Esophagus (tissue), 2 donors: ENCODE data around the gene TELO2. TPM values are rescaled to one million over a fixed set of nuclear protein-coding genes. Genes with fewer than 3 reads are reported as not detected.

Experiments
- H3K27ac ChIP-seq, 2 donors: one replicate each; pipeline ENCODE4 v1.5.1; 2013; ENCODE audit warnings: low read depth in 2 of 2, mild to moderate bottlenecking in 2 of 2, inconsistent platforms in 1 of 2, low read length in 1 of 2, moderate library complexity in 1 of 2
- H3K27me3 ChIP-seq, 2 donors: one replicate each; pipeline ENCODE4 v1.6.1; 2013; ENCODE audit warnings: low read length in 2 of 2, control low read depth in 1 of 2, mild to moderate bottlenecking in 1 of 2; ENCODE audit not compliant: insufficient read depth in 2 of 2, control insufficient read depth in 1 of 2
- H3K36me3 ChIP-seq, 2 donors: one replicate each; pipeline ENCODE4 v1.6.1; 2013; ENCODE audit warnings: low read length in 1 of 2; ENCODE audit not compliant: control insufficient read depth in 2 of 2, insufficient read depth in 2 of 2
- H3K4me1 ChIP-seq, 2 donors: one replicate each; pipeline ENCODE4 v1.6.1; 2013; ENCODE audit warnings: low read length in 1 of 2; ENCODE audit not compliant: control insufficient read depth in 2 of 2, insufficient read depth in 2 of 2
- H3K4me3 ChIP-seq, 2 donors: one replicate each; pipeline ENCODE4 v1.5.1; 2013; ENCODE audit warnings: low read length in 2 of 2, mild to moderate bottlenecking in 2 of 2, low read depth in 1 of 2, moderate library complexity in 1 of 2
- H3K9me3 ChIP-seq, 2 donors: one replicate each; pipeline ENCODE4 v1.6.1; 2013; ENCODE audit warnings: mild to moderate bottlenecking in 2 of 2, low read depth in 1 of 2, low read length in 1 of 2, moderate library complexity in 1 of 2; ENCODE audit not compliant: control insufficient read depth in 2 of 2, insufficient read depth in 1 of 2
- WGBS, 2 donors: extraction: QIAGEN DNeasy Blood & Tissue Kit; methylation state at CpG; one replicate each; pipeline ENCODE4 v1.1.7; 2013; 5-methylcytosine and 5-hydroxymethylcytosine counted together
- polyA plus RNA-seq, 2 donors: library from polyadenylated mRNA; stranded (reverse); fragments of 200-250 nt; gene quantifications; one replicate each; pipeline ENCODE4 v1.2.3, GENCODE V29; 2013
- donor health status: healthy with polysubstance abuse.
- donor health status: Bipolar disorder and iron deficiency.

Gene TELO2
- polyA plus RNA-seq, 2 donors, result 32.6 to 60.8 TPM

DNA sequence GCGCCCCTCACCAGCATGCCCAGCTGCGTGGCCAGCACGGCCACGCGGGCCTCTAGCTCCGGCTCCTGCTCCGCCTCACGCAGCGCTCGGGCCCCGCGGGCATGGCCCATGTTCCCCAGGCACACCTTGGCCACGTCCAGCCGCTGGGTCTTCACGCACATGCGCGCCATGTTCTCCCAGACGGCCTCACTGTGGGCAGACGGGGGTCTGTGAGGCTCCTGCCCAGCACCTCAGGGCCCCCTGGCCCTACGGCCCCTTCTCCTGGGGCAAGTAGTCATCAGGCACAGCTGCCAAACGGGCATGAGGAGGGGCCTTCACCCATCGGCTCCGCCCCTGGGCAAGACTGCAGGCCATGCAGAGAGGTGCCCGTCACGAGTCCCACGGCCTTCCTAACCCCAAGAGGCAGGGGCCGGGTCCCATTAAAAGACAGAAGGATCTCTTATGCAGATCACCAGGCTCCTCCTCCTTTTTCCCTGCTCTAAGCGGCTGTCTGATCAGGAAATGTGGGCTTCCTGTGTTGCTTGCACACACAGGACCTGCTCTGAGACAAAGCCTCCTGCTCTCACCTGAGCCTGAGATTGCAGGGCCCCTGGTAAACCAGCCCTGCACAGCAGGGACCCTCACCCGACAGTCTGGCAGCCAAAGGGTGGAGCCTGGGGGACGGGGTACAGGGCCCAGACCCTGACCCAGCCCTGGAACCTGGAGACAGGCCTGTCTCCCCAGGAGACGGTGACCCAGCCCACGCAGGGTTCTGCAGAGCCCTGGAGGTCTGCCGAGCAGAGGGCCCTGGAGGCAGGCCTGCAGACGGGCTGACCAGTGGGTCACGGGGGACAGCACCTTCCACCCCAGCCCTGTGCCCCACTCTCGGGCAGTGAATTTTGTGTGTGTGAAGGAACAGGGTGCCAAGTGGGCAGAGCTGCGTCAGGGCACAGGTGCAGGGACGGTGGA lies 33.7 kb downstream of the TELO2 start:
- Histone ChIP-seq H3K27ac (no peak overlapping the region), H3K9me3 (no peaks in the 10 kb centered on the region)
- 83% methylated on average over 28 to 38 of the region's 38 CpGs for WGBS, 2 donors

DNA sequence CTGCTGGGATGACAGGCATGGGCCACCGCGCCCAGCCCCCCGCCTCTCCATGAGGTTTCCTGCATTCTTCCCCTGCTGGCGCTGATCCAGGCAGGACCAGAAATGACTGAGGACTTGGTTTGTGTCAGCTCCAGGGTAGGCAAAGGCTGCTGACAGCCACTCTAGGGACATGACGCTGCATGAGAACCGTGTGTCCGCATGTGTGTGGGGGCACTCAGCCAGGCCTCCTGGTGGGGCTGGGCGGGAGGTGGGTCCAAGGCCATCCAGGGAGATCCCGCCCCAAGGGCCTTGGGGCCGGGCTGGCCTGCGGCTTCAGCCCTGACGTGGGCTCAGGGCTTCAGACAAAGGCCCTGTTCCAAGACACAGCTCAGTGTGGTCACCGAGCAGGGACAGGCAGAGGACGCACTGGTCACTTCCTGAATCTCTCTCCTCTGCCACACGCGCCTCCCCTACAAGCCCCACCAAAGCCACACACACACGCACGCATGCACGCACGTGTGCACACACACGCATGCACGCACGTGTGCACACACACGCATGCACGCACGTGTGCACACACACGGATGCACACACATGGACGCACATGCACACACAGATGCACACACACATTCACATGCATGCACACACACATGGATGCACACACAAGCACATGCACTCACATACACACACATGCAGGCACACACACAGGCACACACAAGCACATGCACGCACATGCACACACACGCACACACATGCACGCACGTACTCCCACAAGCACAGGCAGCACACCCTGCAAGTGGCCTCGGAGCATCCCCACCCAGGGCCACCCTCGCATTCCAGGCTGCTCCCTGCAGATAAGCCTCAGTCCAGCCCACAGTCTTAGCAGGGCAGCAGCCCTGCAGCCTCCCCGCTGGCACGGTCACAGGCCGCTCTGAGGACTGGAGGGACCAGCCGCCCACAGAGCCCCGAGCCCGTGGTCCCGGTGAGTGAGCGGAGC lies 35.0 kb downstream of the TELO2 start:
- Histone ChIP-seq H3K27ac (no peak overlapping the region), H3K36me3 (peaks cover 0 to 2% of the 10 kb centered on the region in 2 donors), H3K9me3 (no peaks in the 10 kb centered on the region), H3K4me1 (peaks cover 0 to 43% of the 10 kb centered on the region in 2 donors), H3K27me3 (no peaks in the 10 kb centered on the region), H3K4me3 (no peak overlapping the region)
- WGBS, 2 donors, result 64 to 69% methylated on average over 42 of the region's 42 CpGs

More for the DNA sequence above, 33.7 kb downstream of the TELO2 start:
- H3K27me3 ChIP-seq, result no peaks in the 10 kb centered on the region
- H3K4me1 ChIP-seq, result peaks cover 0 to 31% of the 10 kb centered on the region in 2 donors
- H3K4me3 ChIP-seq, result no peak overlapping the region
- peaks cover 0 to 2% of the 10 kb centered on the region in 2 donors for H3K36me3 ChIP-seq

DNA sequence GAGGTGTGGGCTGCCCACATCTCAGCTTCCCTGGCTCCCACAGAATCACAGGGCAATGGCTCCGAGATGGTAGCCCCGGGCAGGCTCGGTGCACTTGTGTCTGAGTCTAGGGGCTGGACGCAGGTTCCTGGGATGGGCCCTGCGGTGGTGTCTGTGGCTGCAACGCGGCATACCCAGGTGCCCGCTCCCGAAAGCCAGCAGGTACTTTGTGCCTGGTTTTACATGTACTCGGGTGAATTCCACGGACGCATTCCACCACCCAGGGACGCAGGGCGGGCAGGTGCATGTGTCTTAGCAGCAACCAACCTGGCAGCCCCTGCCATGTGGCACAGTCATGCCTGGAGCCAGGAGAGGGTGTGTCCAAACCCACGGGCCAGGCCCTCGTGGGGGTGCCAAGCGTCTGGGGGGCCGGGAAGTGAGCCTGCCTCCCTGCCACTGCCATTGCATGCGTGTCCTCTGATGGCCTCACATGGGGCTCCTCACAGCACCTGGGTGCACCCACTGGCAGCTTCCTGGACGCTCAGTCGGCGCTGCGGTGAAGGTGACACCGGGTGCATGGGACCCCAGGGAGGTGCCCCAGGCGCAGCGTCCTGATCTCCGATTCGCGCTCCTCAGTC lies 35.9 kb downstream of the TELO2 start:
- H3K27ac ChIP-seq, result peak overlapping the region in 1 of 2 donors; percentile 16
- WGBS, 2 donors, result 68 to 72% methylated on average over 29 of the region's 29 CpGs

DNA sequence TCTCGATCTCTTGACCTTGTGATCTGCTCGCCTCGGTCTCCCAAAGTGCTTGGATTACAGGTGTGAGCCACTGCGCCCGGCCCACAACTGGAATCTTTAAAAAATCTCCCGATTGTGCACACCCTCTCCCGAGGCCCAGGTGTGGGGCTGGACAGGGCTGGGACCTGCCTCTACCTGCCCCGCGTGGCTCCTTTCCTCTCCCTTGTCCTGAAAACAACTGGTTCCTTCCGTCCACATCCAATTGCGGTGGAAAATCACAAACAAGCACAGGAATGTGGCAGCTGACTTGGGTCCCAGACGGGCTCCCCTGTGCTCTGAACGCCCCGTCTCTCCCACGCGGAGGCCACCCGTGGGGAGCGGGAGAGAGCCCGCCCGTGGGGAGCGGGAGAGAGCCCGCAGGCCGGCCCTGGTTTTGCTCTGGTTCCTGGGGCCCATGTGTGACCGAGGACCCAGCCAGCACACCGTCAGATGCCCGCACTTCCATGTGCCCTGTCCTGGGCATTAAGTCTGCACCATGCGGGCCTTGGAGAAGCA lies 37.3 kb downstream of the TELO2 start:
- Histone ChIP-seq H3K36me3 (peaks cover 0 to 3% of the 10 kb centered on the region in 2 donors), H3K4me1 (peaks cover 0 to 44% of the 10 kb centered on the region in 2 donors), H3K4me3 (no peak overlapping the region), H3K9me3 (no peaks in the 10 kb centered on the region), H3K27me3 (no peaks in the 10 kb centered on the region), H3K27ac (peak overlapping the region; percentile 73 to 95)
- 51 to 67% methylated on average over 27 of the region's 27 CpGs for WGBS, 2 donors

More for the DNA sequence above, 35.9 kb downstream of the TELO2 start:
- H3K36me3 ChIP-seq, result peaks cover 0 to 3% of the 10 kb centered on the region in 2 donors
- peaks cover 0 to 43% of the 10 kb centered on the region in 2 donors for H3K4me1 ChIP-seq
- no peak overlapping the region for H3K4me3 ChIP-seq
- no peaks in the 10 kb centered on the region for H3K9me3 ChIP-seq
- H3K27me3 ChIP-seq, result no peaks in the 10 kb centered on the region

DNA sequence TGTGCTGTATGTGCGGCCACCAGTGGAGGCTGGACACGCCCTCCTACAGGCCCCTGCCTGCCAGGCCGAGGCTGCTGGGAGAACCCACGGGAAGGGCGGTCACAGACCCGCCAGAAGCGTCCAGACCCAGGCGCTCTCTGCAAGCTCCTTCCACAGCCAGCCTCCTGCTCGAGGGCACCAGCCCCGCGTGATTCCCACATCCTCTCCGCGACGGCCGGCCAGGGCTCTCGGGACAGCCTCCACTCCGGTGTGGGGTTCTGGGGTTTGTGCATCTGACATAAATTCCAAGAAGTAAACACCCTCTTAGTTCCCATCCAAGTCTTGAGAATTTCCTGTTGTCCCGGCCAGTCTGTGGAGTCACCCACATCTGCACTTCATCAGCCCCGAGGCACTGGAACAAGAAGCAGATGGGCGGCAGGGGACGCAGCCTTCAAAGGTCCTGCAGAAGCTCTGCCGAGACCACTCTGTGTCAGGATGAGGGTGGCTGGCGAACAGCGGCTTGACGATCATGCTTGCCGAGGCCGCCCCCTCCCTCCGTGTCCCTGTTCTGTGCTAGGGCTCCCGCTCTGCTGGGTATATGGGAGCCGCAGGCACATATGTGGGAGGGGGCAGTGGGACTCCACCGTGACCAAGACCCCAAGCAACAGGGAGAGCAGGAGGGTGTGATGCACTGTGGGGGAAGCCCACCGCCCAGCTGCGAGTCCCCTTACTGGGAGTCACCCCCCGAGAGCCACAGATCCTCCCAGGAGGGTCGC lies 37.9 kb downstream of the TELO2 start:
- H3K4me3 ChIP-seq, result no peak overlapping the region
- peaks cover 0 to 44% of the 10 kb centered on the region in 2 donors for H3K4me1 ChIP-seq
- 52 to 69% methylated on average over 31 to 35 of the region's 35 CpGs for WGBS, 2 donors
- H3K27ac ChIP-seq, result peak overlapping the region; percentile 73 to 95
- H3K27me3 ChIP-seq, result no peaks in the 10 kb centered on the region
- no peaks in the 10 kb centered on the region for H3K9me3 ChIP-seq
- H3K36me3 ChIP-seq, result peaks cover 0 to 3% of the 10 kb centered on the region in 2 donors

DNA sequence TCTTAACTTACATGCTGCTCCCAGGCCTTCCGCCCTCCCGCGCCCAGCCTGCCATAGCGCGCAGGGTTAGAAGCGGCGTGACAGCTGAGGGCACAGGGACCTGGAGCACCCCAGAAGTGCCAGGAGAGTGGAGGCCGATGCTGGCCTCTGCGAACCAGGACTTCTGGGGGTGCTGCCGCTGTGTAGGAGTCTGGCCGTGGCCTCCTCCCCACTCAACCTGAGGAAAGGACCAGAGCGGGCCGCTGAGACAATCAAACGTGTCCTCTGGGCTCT lies 38.4 kb downstream of the TELO2 start:
- no peak overlapping the region for H3K4me3 ChIP-seq
- no peaks in the 10 kb centered on the region for H3K27me3 ChIP-seq
- H3K36me3 ChIP-seq, result peaks cover 0 to 4% of the 10 kb centered on the region in 2 donors
- peaks cover 0 to 46% of the 10 kb centered on the region in 2 donors for H3K4me1 ChIP-seq
- WGBS, 2 donors, result 84 to 85% methylated on average over 14 of the region's 14 CpGs
- H3K27ac ChIP-seq, result peak overlapping the region; percentile 73 to 95
- H3K9me3 ChIP-seq, result no peaks in the 10 kb centered on the region

DNA sequence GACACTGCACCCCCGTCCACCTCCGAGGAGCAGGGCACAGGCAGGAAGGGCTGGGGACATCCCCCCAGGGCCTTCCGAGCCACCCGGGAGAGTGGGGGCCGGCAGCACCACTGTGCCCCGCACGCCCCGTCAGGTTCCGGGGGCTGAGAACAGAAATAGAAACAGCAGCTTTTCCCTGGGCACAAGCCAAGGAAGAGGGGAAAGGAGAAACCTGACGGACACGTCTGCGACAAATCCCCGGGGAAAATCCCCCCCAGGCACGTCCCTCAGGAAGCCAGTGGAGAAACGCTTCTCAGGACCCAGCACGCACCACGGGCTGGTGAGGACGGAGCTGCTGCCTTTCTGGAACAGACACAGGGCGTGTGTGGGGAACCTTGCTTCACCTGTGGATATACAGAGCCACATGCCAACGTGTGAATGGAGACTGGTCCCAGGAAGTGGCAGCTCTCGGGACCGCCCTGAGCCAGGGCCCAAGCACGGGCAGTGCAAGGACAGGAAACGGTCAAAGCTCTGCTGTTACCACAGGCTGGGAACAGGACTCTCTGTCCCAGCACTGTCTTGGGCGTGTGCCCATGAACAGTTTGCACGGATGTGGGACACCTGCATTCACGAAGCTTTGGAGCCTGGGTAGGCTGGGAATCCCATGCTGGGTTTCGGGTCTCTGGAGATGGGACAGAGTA lies 39.1 kb downstream of the TELO2 start:
- no peaks in the 10 kb centered on the region for H3K9me3 ChIP-seq
- no peak overlapping the region for H3K4me3 ChIP-seq
- no peaks in the 10 kb centered on the region for H3K27me3 ChIP-seq
- H3K4me1 ChIP-seq, result peaks cover 0 to 52% of the 10 kb centered on the region in 2 donors
- peaks cover 0 to 10% of the 10 kb centered on the region in 2 donors for H3K36me3 ChIP-seq
- 32 to 57% methylated on average over 24 to 28 of the region's 28 CpGs for WGBS, 2 donors
- H3K27ac ChIP-seq, result peak overlapping the region; percentile 88 to 95

DNA sequence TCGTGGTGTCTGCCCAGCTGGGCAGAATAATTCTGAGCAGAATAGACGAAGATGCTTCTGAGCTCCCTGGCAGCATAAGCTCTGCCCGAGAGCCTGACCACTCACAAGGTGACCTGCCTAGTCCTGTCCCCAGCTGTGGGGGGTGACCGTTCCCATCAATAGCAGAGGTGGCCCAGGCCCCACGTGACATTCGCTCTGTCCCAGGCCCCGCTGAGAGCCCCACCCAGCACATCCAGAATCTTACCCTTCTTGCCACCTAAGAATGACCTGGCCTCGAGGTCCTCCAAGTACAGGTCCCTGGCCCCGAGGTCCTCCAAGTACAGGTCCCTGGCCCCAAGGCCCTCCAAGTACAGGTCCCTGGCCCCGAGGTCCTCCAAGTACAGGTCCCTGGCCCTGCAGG lies 39.6 kb downstream of the TELO2 start:
- 74 to 80% methylated on average over 10 of the region's 10 CpGs for WGBS, 2 donors
- Histone ChIP-seq H3K4me3 (no peak overlapping the region), H3K4me1 (peaks cover 0 to 52% of the 10 kb centered on the region in 2 donors)

More for the DNA sequence above, 39.6 kb downstream of the TELO2 start:
- Histone ChIP-seq H3K36me3 (peaks cover 0 to 16% of the 10 kb centered on the region in 2 donors), H3K9me3 (no peaks in the 10 kb centered on the region), H3K27me3 (no peaks in the 10 kb centered on the region), H3K27ac (peak overlapping the region; percentile 88 to 95)
